Stimulated activated naive CD8-positive, alpha-beta T cell treated with anti-CD3 and anti-CD28 coated beads, Interleukin-15, Interleukin-2, amounts not matched to agents 100 U/mL and 50 U/mL, for 24 hours (primary cell): ENCODE results near the gene POT1.

ENCODE experiments used
- ATAC-seq: fragments of 150-1000 bp; cut with Tn5 transposase; one replicate; pipeline ENCODE4 v1.10.0; 2021
- DNase-seq: peaks from one replicate; pipeline ENCODE4 v3.0.0; 2021

POT1 gene

DNA sequence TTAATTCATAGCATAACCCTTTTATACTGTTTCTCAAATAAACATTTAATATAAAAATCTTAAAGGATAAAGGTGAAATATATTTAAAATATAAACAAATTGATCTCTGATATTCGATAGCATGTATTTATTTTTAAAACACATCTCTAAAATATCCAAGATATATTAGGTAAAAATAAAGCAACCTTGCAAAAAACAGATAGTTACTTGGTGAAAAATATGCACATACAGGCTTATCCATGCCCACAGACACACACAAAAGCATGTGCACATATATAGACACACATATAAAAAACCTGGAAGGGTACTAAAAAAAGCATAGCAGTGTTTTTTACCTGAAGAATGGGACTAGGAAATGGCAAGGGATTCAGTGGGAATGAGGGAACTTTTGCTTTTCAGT, 19.8 kb downstream of the POT1 start:
- DNase-seq = no peak
- ATAC-seq = no peak

DNA sequence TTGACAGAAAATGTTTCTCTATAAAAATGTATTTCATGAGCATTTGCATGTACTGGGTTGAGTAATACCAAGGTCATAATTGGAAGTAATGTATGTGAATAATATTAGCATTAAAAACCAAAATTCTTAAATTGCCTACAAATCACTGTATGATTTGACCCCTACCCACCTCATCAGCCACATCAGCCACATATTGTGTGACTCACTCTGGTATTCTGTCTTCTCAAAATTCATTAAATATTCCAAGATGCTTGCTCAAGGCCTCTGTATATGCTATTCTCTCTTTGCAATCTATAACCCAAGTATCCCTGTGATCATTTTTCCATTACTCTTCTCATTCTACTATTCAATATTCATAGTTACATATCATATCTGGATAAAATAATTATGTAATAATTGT, 21.4 kb downstream of the POT1 start:
- no peak for ATAC-seq

DNA sequence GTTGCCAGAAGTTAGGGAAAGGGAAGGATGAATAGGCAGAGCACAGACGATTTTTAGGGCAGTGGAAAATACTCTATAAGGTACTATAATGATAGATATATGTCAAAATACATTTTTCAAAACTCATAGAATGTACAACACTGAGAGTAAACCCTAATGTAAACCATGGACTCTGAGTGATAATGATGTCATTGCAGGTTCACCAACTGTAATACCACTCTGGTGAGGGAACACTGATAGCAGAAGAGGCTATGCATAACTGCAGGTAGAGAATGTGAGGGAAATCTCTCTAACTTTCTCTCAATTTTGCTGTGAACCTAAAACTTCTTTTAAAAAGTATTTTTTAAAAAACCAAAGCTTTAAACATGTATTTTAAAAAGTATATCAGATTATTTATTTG, 22.1 kb downstream of the POT1 start:
- ATAC-seq (no peak), DNase-seq (no peak)

More for the DNA sequence above, 21.4 kb downstream of the POT1 start:
- DNase-seq = no peak

DNA sequence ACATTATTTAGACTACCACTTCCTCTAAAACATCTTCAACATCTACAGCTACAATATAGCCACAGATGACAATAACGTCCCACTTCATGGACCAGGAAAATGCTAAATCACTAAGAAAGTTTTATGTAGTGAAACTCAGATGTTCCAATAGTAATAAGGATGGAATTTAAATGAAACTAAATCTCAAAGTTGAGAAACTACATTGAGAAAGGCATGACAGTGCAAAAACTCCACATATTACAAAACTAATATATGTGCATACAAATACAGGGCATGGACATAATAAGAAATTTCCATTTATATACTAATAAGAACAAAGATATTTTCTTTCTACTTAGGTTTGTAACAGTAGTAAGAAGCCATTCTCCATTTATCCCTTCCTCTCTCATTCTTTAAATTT, 31.1 kb downstream of the POT1 start:
- no peak for ATAC-seq
- no peak for DNase-seq

DNA sequence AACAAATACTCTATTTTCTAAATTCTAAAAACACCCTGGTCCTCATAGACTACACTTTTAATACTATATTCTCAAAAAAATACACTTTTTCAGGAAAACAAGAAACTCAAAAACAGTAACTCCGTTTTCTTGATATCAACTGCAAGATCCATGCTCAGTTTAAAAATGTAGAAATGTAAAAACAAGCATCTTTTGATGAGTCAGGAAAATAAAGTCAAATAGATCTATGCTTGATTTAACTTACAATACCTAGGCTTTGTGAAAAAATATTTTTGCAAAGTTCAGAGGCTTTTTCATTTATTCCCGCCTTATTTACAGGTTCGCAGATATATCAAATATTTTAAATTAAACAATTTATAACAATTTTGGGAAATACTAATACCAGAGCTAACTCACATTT, 33.6 kb downstream of the POT1 start:
- DNase-seq (no peak), ATAC-seq (no peak)

DNA sequence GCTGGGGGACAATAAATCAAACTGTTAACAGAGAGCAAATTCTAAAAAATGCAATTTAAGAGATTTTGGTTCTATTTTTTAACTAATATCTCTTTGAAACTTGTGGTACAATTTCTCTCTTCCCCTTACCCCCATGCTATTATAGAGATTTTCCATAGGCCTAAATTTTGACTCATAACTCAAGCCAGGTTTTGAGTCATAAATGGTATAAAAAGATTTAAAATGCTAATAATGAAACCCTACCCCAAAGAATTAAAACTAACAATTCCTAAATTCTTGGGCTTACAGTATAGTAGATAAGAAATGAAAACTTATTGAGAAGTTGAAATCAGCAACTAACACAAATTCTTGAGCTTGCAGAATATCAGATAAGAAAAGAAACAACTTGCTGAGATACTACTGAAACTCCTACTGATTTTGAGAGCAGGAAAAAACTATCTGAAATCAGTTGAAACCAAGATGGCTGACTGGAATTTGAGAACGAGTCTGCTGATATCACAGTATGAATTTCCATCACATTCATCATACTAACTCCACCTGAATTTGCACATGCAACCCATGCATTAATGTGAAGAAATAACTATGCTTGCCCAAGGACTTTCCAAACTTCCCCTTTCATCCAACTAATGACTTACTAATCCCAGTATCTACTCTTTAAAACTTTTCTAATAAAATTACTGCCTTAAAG, 36.3 kb downstream of the POT1 start:
- ATAC-seq = peak; percentile 68
- no peak for DNase-seq

DNA sequence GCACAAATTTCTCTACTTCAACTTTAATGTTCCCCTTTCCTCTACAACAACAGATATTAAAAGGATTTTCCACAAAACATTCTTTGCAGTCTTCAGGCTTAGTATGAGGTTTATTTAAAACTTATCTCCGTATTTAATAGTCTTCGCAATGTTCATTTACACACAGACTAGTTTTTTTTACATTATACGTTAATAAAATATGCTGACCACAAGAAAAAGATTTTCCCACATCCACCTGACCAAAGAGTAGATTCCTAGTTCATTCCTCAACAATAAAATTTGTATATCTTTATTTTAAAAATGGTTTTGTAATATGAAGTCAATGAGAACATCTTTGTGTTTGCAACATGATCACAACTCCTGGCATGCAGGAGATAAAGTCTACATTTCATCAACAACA, 42.4 kb downstream of the POT1 start:
- DNase-seq (no peak), ATAC-seq (no peak)

DNA sequence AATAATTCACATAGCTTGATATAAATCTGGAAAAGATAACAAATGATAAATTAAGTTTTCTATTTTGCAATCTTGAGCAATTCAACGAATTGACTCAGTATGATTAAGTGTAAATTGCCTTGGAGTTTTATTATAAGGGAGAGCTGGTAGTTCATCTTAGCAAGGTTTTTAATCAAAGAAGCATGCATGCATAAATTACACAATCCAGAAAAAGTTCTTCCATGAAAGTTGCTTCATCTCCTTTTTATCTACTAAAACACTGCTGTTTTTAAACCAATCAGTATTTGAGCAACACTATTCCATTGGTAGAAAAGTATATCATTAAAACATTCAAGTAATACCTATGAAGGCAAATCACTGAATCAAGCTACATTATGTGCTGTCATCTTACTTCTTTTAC, 47.6 kb downstream of the POT1 start:
- DNase-seq (no peak), ATAC-seq (no peak)

DNA sequence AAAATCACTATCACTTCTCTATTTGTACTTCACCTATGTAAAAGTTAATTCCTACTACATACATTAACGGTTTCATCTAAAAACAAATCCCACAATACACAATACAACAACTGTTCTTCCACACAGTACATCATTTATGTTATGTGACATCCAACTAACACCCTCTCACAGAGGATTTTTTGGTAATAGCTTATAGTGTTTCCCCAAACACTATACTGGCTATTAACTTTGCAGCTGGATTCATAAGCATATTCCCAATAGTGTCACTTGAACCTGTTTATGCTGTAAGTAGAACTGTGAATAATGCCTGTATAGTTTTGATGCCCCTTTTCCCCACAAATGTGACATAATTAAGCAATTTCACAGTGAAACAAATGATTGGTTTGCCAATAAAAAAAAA, 49.9 kb downstream of the POT1 start:
- DNase-seq = no peak
- no peak for ATAC-seq

DNA sequence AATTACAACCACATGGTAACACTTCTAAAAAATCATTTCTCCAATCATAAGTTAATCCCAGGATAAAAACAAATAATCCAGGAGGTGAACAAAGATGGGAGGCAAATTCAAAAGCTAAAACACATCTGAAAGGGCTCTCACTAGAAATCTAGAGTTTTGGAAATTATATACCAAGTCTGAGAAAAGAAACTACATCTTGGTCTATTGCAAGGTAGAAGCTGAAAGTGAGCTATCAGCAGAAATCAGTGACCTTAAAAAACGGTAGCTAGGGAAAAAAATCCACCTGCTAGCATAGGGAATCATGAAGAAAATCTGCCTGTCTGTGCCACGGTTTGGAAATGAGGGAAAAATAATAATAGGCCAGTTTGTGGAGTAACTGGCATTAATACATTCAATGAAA, 50.5 kb downstream of the POT1 start:
- DNase-seq (no peak), ATAC-seq (no peak)

DNA sequence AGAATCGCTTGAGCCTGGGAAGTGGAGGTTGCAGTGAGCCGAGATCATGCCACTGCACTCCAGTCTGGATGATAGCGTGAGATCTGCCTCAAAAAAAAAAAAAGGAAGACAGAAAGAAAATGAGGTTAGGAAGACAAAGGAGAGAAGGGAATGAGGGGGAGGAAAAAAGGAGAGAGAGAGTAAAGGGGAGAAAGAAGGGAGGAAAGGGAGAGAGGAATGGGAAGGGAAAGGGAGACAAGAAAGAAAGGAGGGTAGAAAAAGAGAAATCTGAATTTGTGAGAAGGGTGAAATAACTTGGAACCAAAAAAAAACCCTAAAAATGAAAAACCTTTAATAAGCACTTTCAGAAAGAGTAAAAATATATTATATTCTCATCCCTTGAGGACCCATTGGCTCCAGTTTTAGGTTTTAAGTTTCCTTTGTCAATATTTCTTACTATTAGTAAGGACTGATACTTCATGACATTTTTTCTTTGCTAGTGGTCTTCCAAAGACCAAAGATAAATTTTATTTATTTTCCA, 54.9 kb downstream of the POT1 start:
- DNase-seq (no peak), ATAC-seq (no peak)

DNA sequence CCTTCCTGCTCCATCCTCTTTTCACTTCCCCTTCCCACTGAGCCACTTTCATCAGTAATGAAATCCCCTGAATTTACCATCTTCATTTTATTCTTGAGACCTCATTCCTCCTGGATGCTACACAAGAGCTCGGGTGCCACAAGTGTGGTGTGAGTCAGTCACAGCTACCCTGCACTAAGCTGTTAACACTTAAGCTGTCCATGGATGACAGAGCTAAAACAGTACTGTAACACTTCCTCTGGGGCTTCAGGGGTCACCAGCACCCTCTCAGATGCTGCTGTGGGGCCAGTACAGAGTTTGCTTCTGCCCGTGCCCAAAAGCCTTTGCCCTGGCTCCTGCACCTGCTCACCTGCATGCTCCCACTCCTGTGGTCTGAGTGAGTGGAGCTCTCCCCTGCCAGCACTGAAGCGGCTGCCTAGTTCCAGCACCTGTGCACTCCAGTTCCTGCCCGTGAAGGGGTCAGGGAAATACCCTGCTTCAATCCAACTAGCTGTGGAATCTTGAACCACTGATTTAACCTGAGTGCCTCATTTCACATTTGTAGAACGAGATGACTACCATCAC, 71.9 kb downstream of the POT1 start:
- no peak for ATAC-seq
- no peak for DNase-seq

DNA sequence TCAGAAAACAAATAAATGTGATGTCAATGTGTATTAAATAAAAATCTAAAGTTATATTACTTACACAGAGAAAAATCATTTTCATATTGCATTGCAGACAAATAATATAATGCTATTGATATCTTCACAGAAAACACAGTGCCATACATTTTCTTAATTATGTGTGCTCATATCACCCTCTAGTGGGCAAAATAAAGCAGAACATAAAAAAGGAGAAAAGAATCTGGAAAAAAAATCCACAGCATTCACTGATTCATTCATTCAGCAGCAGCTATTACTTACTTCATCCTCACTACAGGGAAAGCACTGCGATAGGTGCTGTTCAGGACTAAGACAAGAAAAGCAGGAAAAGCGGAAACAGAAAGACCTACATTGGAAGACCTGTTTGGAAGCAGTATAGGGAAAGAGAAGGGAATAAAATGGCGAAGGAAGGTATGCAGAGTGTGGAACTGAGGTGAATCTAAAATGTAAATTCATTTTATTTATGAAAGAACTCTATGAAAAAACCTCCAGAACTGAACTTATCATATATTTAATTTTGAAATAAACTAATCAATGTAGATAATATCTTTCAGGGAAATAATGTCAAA, 73.2 kb downstream of the POT1 start:
- DNase-seq (no peak), ATAC-seq (no peak)

DNA sequence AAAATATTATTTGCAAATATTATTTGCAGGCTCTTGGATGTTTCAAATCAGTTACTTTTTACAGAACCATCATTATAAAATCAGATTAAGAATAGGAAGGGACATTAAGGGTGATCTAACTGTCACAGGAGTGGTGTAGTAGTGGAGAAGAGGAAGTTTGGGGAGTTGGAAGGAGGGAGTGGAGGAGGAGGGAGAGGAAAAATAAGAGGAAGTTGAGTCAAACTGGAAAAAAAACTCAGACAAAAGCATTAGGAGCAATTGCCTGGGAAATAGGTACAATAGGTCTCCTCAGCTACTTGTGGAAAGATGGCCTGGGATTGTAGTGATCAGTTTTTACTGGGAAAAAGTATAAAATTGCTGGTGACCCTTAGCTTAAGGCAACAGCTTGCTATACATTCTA, 86.3 kb downstream of the POT1 start:
- no peak for ATAC-seq
- DNase-seq = no peak

DNA sequence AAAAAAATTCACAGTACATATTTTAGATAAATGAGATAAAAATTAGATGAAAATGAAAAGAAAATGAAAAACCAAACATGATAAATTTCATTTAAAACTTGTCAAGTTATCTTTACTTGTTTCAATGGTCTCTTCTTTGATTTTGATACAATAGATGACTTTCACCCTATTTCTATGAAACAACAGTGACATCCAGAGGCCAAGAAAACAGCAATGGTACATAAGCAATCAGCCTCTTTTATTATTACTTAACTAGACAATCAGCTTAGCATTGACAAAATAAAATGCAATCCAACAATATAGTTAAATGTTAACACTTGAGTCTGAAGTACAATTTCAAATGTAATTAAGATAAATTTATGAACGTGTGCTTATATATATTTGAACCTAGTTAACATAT, 89.2 kb downstream of the POT1 start:
- DNase-seq (no peak), ATAC-seq (no peak)

DNA sequence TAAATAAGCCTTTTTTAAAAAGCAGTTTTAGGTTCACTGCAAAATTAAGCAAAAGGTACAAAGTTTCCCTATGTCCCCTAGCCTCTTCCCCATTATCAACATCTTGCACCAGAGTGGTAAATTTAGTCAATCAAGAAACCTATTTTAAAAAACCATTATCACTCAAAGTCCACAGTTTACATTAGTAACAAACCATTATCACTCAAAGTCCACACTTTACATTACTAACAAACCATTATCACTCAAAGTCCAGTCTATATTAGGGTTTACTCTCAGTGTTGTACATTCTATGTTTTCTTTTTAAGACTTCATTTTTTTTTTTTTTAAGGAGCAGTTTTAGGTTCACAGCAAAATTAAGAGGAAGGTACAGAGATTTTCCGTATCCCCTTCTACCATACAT, 89.9 kb downstream of the POT1 start:
- no peak for ATAC-seq
- DNase-seq = no peak

DNA sequence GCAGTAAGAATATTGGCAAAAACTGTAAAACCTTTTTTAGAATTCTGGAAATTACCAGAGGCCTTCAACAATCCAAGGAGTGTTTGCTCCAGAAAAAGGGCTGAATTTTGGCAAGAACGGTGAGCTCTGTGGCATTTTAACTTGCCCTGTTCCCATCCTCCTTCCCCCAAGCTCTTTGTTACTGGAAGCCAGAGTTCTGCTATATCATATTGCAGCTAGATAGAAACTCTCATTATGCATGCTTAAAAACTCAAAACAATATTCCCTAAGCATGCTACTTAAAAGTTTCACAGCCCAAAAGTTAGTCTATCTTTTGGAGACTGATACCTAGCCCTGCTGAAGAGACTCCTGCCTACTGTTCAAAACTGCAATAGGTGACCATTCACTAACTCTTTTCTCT, 93.5 kb downstream of the POT1 start:
- ATAC-seq = no peak
- no peak for DNase-seq

DNA sequence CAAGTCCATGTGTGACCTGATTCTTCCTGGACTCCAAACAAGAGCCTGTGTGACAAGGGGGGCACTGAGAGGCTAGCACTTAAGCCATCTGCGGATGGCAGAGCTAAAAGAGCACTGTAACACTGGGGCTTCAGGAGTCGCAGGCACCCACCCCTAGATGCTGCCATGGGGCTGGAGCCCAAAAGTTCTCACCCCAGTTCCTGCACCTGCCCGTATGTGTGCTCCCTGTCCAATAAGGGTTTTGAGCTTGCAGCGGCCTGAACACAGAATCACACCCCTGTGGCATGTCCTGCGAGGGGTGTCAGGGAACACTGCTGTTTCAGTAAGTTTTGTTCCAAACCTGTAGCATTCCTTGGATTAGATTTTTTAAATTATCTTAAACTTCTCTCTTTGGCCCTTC, 110.8 kb downstream of the POT1 start:
- ATAC-seq (no peak), DNase-seq (no peak)

DNA sequence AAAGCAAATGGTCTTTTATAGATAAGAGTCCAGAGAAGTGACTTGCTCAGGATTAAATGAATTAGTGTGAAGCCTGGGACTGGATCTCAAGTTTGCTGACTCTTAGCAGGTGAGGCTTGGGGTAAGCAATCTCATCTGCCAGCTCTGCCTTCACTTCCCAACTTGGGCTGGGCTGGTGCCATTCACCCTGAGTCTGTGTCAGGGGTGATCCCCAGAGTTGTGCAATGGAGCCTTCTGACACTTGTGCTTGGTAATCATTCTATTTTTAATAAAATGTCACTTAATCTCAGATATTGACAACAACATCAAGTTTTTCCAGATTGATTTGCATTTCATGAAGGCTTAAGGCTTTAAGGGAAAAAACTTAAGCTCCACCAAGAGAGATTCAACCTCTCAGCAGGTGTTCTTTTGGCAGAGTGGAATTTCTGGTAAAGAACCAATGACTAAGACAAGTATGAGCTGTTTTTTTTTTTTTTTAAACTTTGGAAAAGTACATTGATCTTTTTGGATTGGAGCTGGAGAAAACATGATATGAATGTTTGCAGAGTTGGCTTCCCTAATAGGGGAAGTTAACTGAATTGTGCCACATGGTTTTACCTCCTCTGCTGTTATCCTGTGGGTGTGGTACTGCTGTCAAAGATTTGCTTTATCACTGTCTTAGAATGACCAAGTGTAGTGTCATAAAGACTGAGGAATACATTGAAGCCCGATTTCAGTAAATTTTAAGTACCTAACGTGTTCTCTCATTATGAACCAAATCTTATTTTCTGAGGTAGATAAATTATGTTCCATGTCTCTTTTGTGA, 115.4 kb downstream of the POT1 start:
- ATAC-seq = no peak

DNA sequence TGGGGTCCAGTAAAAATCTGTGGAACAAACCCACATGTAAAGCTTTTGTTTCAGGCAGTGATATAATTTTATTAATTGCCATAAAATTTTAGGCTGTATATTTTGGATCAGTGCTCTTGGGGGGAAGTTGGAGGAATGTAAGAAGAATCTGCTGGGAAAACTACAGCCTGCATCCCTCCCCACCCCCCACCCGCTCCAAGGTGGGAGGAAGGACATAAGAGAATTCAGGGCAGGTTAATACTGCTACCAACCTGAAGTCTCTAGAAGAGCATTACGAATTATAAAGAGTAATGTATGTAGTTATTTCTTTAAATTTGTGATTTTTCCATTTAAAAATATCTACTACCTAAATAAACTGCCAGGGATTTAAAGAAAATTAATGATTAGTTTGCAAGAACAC, 116.9 kb downstream of the POT1 start:
- DNase-seq = no peak
- ATAC-seq = no peak

More for the DNA sequence above, 115.4 kb downstream of the POT1 start:
- no peak for DNase-seq

DNA sequence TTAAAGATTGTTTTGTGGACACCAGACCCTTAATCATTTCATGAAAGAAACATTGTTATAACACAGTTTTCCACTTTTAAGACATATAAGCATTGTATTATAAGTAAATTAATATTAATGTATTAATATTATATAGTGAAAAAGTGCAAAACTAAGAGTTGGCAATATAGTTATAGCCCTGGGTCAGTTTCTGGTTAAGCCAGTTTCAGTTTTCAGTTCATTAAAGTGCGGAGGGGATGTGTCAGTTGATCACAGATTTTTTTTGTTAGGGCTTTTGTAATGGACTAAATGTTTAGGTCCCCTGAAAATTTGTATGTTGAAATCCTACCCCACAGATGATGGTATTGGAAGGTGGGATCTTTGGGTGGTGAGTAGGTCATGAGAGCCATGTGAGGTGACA, 118.3 kb downstream of the POT1 start:
- DNase-seq = no peak
- no peak for ATAC-seq

DNA sequence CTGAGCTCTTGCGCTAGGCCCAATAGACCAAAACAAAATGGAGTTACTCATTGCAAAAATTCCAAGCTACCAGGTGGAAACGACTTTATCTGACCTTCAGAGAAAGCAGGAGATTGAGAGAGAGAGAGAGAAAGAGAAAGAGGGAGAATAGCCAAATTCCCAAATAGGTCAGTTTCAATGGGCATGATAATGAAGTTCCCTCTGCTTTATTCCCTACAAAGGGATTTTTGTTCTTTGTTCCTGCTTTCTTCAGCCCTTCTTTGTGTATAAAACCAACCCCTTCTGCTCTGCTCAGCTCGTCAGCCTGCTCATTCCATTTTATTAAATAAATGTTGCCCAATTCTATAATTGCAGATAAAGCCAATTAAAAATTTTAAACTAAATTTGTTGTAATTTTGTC, 119.0 kb downstream of the POT1 start:
- no peak for ATAC-seq
- DNase-seq = no peak

DNA sequence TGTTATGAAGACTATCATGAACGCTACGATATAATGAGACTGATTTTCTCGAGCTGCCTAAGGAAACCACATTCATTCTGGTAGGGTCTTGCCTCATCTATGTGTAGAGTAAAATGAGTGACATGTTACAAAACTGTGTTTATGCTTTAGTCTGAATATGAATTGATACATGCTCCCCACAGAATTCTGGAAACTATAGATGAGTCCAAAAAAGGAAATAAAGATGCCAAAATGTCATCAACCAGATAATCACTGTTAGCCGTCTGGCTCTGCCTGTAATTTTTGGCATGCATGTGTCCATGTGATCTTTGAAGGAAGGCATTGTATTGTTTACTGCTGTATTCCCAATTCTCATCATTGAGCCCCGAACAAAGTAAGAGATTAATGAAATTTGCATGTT, 121.4 kb downstream of the POT1 start:
- no peak for ATAC-seq
- DNase-seq = no peak
